GM19023 (cell line): ENCODE results near the gene CRYBB1.

Experiments
- ATAC-seq: cut with Tn5 transposase; IDR thresholded peaks from one replicate; pipeline ENCODE4 v1.9.1; 2021; ENCODE audit warnings: mild to moderate bottlenecking, moderate library complexity; ENCODE audit not compliant: unreplicated experiment

CRYBB1 gene

GRCh38 chr22:26610072-26610958 is 7.5 kb downstream of the CRYBB1 start:
- peak; percentile 79 for ATAC-seq

GRCh38 chr22:26609287-26609686 is 8.5 kb downstream of the CRYBB1 start:
- ATAC-seq = no peak

GRCh38 chr22:26608129-26608528 is 9.7 kb downstream of the CRYBB1 start:
- ATAC-seq = no peak

- no peak for ATAC-seq
Observed at GRCh38 chr22:26606611-26607010, 11.2 kb downstream of the CRYBB1 start.

- no peak for ATAC-seq
Observed at GRCh38 chr22:26604368-26604767, 13.5 kb downstream of the CRYBB1 start.

- no peak for ATAC-seq
Observed at GRCh38 chr22:26602127-26602526, 15.7 kb downstream of the CRYBB1 start.

- ATAC-seq = no peak
Observed at GRCh38 chr22:26601726-26602125, 16.1 kb downstream of the CRYBB1 start.

GRCh38 chr22:26599505-26599904 is 18.3 kb downstream of the CRYBB1 start:
- no peak for ATAC-seq

- no peak for ATAC-seq
Observed at GRCh38 chr22:26597480-26597879, 20.3 kb downstream of the CRYBB1 start.

- ATAC-seq = no peak
Observed at GRCh38 chr22:26597026-26597425, 20.8 kb downstream of the CRYBB1 start.

- no peak for ATAC-seq
Observed at GRCh38 chr22:26593763-26594162, 24.1 kb downstream of the CRYBB1 start.

GRCh38 chr22:26592421-26592891 is 25.4 kb downstream of the CRYBB1 start:
- ATAC-seq = no peak

- ATAC-seq = peak; percentile 74
Observed at GRCh38 chr22:26589845-26590736, 27.7 kb downstream of the CRYBB1 start, which contains the start of gene TPST2. TSS of gene TPST2 (minus strand) at chr22:26590132. CDS start at chr22:26541630, 48,502 bp downstream.

- ATAC-seq = peak; percentile 24
Observed at GRCh38 chr22:26589367-26589844, 28.4 kb downstream of the CRYBB1 start.

- no peak for ATAC-seq
Observed at GRCh38 chr22:26588729-26589366, 29.0 kb downstream of the CRYBB1 start.

- ATAC-seq = no peak
Observed at GRCh38 chr22:26587991-26588613, 29.7 kb downstream of the CRYBB1 start.

GRCh38 chr22:26586556-26587325 is 31.1 kb downstream of the CRYBB1 start:
- no peak for ATAC-seq

GRCh38 chr22:26585104-26585790 is 32.6 kb downstream of the CRYBB1 start:
- no peak for ATAC-seq

GRCh38 chr22:26584010-26584409 is 33.8 kb downstream of the CRYBB1 start:
- no peak for ATAC-seq
